ENCODE results near the gene PLXDC2. TPM values are rescaled to one million over a fixed set of nuclear protein-coding genes. Genes with fewer than 3 reads are reported as not detected.

PLXDC2 gene
- total RNA-seq, 1 donor from 2014 or later, result 73.1 TPM

GRCh38 chr10:19818876-19819275, 2.6 kb downstream of the PLXDC2 start:
- H3K4me1 Mint-ChIP-seq (ENCODE audit: unreplicated experiment), result peaks cover 13% of the 10 kb centered on the region
- DNase-seq (ENCODE audit: low spot score), result no peak
- peaks cover 12% of the 10 kb centered on the region for H3K36me3 Mint-ChIP-seq (ENCODE audit: low read depth, unreplicated experiment)
- H3K27ac Mint-ChIP-seq (ENCODE audit: unreplicated experiment), result no peak overlapping the region
- TF ChIP-seq CTCF (IDR thresholded peaks at IDR 0.05; ENCODE audit: unreplicated experiment), result no peak
- peak overlapping the region; percentile 98 for H3K4me3 Mint-ChIP-seq (ENCODE audit: unreplicated experiment)
- no peaks in the 10 kb centered on the region for H3K9me3 Mint-ChIP-seq (ENCODE audit: unreplicated experiment)
- peaks cover 8% of the 10 kb centered on the region for H3K27me3 Mint-ChIP-seq (ENCODE audit: unreplicated experiment)

GRCh38 chr10:19819419-19820033, 3.3 kb downstream of the PLXDC2 start:
- Mint-ChIP-seq H3K27me3 (ENCODE audit: unreplicated experiment) (peaks cover 8% of the 10 kb centered on the region), H3K9me3 (ENCODE audit: unreplicated experiment) (no peaks in the 10 kb centered on the region), H3K4me1 (ENCODE audit: unreplicated experiment) (peaks cover 20% of the 10 kb centered on the region), H3K27ac (ENCODE audit: unreplicated experiment) (no peak overlapping the region), H3K36me3 (ENCODE audit: low read depth, unreplicated experiment) (peaks cover 12% of the 10 kb centered on the region), H3K4me3 (ENCODE audit: unreplicated experiment) (peak overlapping the region; percentile 67)
- peak; percentile 96 for TF ChIP-seq CTCF (IDR thresholded peaks at IDR 0.05; ENCODE audit: unreplicated experiment)
- no peak for DNase-seq (ENCODE audit: low spot score)

GRCh38 chr10:19824381-19825342, 8.4 kb downstream of the PLXDC2 start:
- no peaks in the 10 kb centered on the region for H3K9me3 Mint-ChIP-seq (ENCODE audit: unreplicated experiment)
- DNase-seq (ENCODE audit: low spot score), result no peak
- peaks cover 37% of the 10 kb centered on the region for H3K4me1 Mint-ChIP-seq (ENCODE audit: unreplicated experiment)
- H3K27me3 Mint-ChIP-seq (ENCODE audit: unreplicated experiment), result no peaks in the 10 kb centered on the region
- H3K27ac Mint-ChIP-seq (ENCODE audit: unreplicated experiment), result peak overlapping the region; percentile 48
- TF ChIP-seq CTCF (IDR thresholded peaks at IDR 0.05; ENCODE audit: unreplicated experiment), result no peak
- peaks cover 6% of the 10 kb centered on the region for H3K36me3 Mint-ChIP-seq (ENCODE audit: low read depth, unreplicated experiment)
- H3K4me3 Mint-ChIP-seq (ENCODE audit: unreplicated experiment), result no peak overlapping the region

GRCh38 chr10:19825700-19826099, 9.5 kb downstream of the PLXDC2 start:
- no peak for TF ChIP-seq CTCF (IDR thresholded peaks at IDR 0.05; ENCODE audit: unreplicated experiment)
- Mint-ChIP-seq H3K27me3 (ENCODE audit: unreplicated experiment) (no peaks in the 10 kb centered on the region), H3K4me3 (ENCODE audit: unreplicated experiment) (no peak overlapping the region), H3K36me3 (ENCODE audit: low read depth, unreplicated experiment) (peaks cover 10% of the 10 kb centered on the region), H3K4me1 (ENCODE audit: unreplicated experiment) (peaks cover 34% of the 10 kb centered on the region), H3K27ac (ENCODE audit: unreplicated experiment) (no peak overlapping the region), H3K9me3 (ENCODE audit: unreplicated experiment) (no peaks in the 10 kb centered on the region)
- no peak for DNase-seq (ENCODE audit: low spot score)

GRCh38 chr10:19826712-19827111, 10.5 kb downstream of the PLXDC2 start:
- Mint-ChIP-seq H3K27ac (ENCODE audit: unreplicated experiment) (no peak overlapping the region), H3K4me1 (ENCODE audit: unreplicated experiment) (peaks cover 34% of the 10 kb centered on the region), H3K36me3 (ENCODE audit: low read depth, unreplicated experiment) (peaks cover 8% of the 10 kb centered on the region), H3K9me3 (ENCODE audit: unreplicated experiment) (no peaks in the 10 kb centered on the region), H3K27me3 (ENCODE audit: unreplicated experiment) (no peaks in the 10 kb centered on the region), H3K4me3 (ENCODE audit: unreplicated experiment) (no peak overlapping the region)
- TF ChIP-seq CTCF (IDR thresholded peaks at IDR 0.05; ENCODE audit: unreplicated experiment), result no peak
- DNase-seq (ENCODE audit: low spot score), result no peak

Data from endothelial cell (in vitro differentiated cells).